Activated T-cell treated with anti-CD3 and anti-CD28 coated beads, Interleukin-2, amount 50 U/mL, for 72 hours (primary cell): ENCODE measurements around the gene QRFPR. TPM values are rescaled to one million over a fixed set of nuclear protein-coding genes. Genes with fewer than 3 reads are reported as not detected.
A peak's percentile ranks its signal among the peaks of the same experiment; 100 is the strongest.

Experiments
- ATAC-seq, 2 donors: fragments of 150-1000 bp; cut with Tn5 transposase; replicated peaks in 1 of 2; 2 replicates each; pipeline ENCODE4 v1.10.0; 2021; ENCODE audit warnings: moderate library complexity in 2 of 2, mild to moderate bottlenecking in 1 of 2
- DNase-seq, 2 donors: peaks; one replicate each; pipeline ENCODE4 v3.0.0; 2021 to 2022; ENCODE audit warnings: mixed read lengths in 1 of 2
- H3K27ac Mint-ChIP-seq: one replicate; pipeline ENCODE4 v1.8.0; 2022; ENCODE audit warnings: mild to moderate bottlenecking, moderate library complexity, mixed read lengths
- H3K27me3 Mint-ChIP-seq: one replicate; pipeline ENCODE4 v1.8.0; 2022; ENCODE audit warnings: low read depth, mixed read lengths
- H3K36me3 Mint-ChIP-seq, 2 donors: one replicate each; pipeline ENCODE4 v1.8.0; 2022; ENCODE audit warnings: mixed read lengths in 2 of 2, mild to moderate bottlenecking in 1 of 2; ENCODE audit not compliant: insufficient read depth in 2 of 2
- H3K4me1 Mint-ChIP-seq: one replicate; pipeline ENCODE4 v1.8.0; 2022; ENCODE audit warnings: low read depth, mixed read lengths
- H3K4me3 Mint-ChIP-seq, 2 donors: one replicate each; pipeline ENCODE4 v1.8.0; 2022; ENCODE audit warnings: mild to moderate bottlenecking in 2 of 2, mixed read lengths in 2 of 2, moderate library complexity in 2 of 2
- H3K9me3 Mint-ChIP-seq, 2 donors: one replicate each; pipeline ENCODE4 v1.8.0; 2022; ENCODE audit warnings: mixed read lengths in 2 of 2
- total RNA-seq, 2 donors: library from RNA; stranded (reverse); gene quantifications; one replicate each; pipeline ENCODE4 v1.2.3, GENCODE V29; 2022

QRFPR gene
- total RNA-seq, 2 donors from 2014 or later = not detected

DNA sequence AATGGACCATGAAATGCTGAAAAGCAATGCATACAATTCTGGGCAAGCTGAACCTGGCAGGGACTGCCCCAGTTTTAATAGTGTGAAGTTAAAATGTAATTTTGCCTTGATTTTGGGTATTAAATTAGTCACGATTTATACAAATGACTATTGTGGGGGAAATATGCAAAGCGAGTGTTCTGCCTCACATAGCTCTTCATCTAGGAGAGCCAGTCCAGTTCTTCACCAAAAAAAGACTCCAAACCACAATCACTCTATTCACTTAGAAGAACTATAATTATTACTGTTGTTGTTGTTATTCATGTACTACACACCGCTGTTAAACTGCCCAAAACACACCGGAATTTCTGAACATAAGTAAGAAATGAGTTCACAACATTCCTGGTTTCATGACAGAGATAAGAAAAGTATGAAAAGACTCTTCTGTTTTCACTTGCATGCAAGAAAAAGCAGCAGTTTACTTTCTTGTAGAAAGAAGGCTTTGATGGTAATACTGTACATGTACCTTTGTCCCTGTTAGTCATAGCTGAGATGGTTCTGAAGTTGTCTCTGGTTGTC, 101.9 kb downstream of the QRFPR start:
- Mint-ChIP-seq H3K27ac (peak overlapping the region; percentile 9), H3K27me3 (peaks cover 35% of the 10 kb centered on the region), H3K4me3 (peak overlapping the region in 1 of 2 donors; percentile 43), H3K4me1 (peaks cover 18% of the 10 kb centered on the region), H3K36me3 (no peaks in the 10 kb centered on the region), H3K9me3 (peaks cover 0 to 3% of the 10 kb centered on the region in 2 donors)
- no peak for DNase-seq
- peak; percentile 82 to 87 for ATAC-seq

Other genes with a start within 250 kb of the QRFPR start
- 1 to 10 TPM; 2.3 to 6.1 TPM for gene TNIP3, start 216.7 kb downstream of the QRFPR start, total RNA-seq